ENCODE data around the gene GSN. TPM values are rescaled to one million over a fixed set of nuclear protein-coding genes. Genes with fewer than 3 reads are reported as not detected.

Gene GSN
- total RNA-seq, 1 donor from 2014 or later, result 80.0 TPM

DNA sequence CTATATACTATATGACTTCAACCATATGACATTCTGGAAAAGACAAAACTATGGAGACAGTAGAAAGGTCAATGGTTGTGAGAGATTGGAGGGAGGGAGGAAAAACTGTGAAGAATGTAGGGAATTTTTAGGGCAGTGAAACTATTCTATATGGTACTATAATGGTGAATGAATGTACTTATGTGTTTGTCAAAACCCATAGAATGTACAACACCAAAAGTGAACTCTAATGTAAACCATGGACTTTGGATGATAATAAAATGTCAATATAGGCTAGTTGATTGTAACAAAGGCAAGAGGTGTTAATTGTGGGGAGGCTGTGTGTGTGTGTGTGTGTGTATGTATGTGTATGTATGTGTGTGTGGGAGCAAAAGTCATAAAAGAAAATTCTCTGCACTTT is 112.9 kb downstream of the GSN start:
- no peaks in the 10 kb centered on the region for H3K27me3 Mint-ChIP-seq
- TF ChIP-seq, protein P1, sequence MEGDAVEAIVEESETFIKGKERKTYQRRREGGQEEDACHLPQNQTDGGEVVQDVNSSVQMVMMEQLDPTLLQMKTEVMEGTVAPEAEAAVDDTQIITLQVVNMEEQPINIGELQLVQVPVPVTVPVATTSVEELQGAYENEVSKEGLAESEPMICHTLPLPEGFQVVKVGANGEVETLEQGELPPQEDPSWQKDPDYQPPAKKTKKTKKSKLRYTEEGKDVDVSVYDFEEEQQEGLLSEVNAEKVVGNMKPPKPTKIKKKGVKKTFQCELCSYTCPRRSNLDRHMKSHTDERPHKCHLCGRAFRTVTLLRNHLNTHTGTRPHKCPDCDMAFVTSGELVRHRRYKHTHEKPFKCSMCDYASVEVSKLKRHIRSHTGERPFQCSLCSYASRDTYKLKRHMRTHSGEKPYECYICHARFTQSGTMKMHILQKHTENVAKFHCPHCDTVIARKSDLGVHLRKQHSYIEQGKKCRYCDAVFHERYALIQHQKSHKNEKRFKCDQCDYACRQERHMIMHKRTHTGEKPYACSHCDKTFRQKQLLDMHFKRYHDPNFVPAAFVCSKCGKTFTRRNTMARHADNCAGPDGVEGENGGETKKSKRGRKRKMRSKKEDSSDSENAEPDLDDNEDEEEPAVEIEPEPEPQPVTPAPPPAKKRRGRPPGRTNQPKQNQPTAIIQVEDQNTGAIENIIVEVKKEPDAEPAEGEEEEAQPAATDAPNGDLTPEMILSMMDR (conservative IDR thresholded peaks at IDR 0.05), result no peak
- no peaks in the 10 kb centered on the region for H3K4me1 Mint-ChIP-seq (ENCODE audit: unreplicated experiment)
- no peaks in the 10 kb centered on the region for H3K9me3 Mint-ChIP-seq
- no peaks in the 10 kb centered on the region for H3K36me3 Mint-ChIP-seq
- H3K27ac Mint-ChIP-seq, result no peak overlapping the region
- H3K4me3 Mint-ChIP-seq, result no peak overlapping the region
- no peak for DNase-seq (ENCODE audit: extremely low spot score, unreplicated experiment)

Other genes starting within 250 kb of the GSN start
- 4.9 and 10.0 TPM in 2 replicates for gene C5, start 217.9 kb upstream of the GSN start, total RNA-seq (ENCODE audit: low replicate concordance)
- gene CNTRL, start 193.2 kb upstream of the GSN start, total RNA-seq (ENCODE audit: low replicate concordance), result 10.4 and 20.9 TPM in 2 replicates
- gene RAB14, start 66.3 kb upstream of the GSN start, total RNA-seq (ENCODE audit: low replicate concordance), result 59.4 and 83.7 TPM in 2 replicates
- 30.7 and 35.3 TPM in 2 replicates for gene STOM, start 102.1 kb downstream of the GSN start, total RNA-seq (ENCODE audit: low replicate concordance)
- gene GGTA1, start 231.7 kb downstream of the GSN start, total RNA-seq (ENCODE audit: low replicate concordance), result not detected in 2 replicates

All from type B pancreatic cell (in vitro differentiated cells).